NCI-H1048 (cell line): ENCODE results near the gene HOXC6.
"Not testable (repeated sequence)": the region's sequence is repeated elsewhere in the genome, so short reads cannot be mapped to it uniquely, and the experiment has no call there.

Experiments
- DNase-seq: peaks from one replicate; lab custom pipeline; 2025; lab: John Stamatoyannopoulos, UW

HOXC6 gene

DNA sequence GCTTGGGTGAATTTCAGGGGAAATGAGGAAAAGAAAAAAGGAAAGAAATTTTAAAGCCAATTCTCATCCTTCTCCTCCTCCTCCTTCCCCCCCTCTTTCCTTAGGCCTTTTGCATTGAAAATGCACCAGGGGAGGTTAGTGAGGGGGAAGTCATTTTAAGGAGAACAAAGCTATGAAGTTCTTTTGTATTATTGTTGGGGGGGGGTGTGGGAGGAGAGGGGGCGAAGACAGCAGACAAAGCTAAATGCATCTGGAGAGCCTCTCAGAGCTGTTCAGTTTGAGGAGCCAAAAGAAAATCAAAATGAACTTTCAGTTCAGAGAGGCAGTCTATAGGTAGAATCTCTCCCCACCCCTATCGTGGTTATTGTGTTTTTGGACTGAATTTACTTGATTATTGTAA lies 27.3 kb downstream of the HOXC6 start:
- no peak for DNase-seq

DNA sequence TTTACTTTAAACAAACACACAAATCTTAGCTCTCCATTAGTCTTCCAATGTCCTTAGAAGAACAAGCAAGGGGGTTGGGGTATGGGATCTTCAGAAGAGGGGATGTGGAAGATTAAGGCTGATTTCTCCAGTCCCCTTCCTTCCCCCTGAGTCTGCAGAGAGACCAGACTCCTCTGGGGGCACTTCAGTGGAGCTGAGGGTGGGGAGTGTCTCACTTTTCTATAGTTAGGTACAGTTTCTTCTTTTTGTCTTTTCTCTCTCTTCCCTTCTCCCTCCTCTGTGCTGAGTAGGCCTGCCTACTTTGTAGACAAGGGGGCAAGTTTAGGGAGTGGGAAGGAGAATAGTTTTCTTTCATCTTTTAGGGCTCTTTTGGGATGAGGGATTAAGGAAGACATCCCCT lies 27.9 kb downstream of the HOXC6 start:
- no peak for DNase-seq

DNA sequence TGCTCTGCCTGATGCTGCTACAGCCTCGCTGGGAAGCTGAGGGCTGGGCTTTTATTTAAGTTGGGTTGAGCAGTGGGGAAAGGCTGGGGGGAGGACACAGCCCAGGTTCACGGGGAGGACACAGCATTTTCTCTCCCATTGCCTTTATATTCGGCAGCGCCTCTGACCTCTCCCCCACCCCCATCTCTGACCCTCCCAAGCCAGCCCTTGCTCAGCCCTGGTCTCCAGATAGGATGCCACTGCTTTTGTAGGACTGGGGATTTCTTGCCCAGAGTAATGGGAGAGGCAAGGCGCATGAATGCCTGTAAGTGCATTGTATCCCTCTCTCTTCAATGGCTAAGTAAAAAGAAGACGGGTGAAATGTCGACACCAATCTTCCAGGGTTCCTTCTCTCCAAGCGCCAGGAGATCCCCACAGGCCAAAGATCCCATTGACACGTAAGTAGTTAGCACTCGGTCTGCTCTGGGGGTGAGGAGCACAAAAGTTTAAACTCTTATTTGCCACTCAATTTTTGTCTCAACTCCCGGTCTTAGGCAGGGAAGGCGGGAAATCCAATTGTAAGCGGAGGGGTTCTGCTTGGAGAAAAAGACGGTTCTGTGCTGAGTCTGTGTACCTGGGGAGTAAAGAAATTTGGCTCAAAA lies 30.0 kb downstream of the HOXC6 start:
- DNase-seq = no peak

DNA sequence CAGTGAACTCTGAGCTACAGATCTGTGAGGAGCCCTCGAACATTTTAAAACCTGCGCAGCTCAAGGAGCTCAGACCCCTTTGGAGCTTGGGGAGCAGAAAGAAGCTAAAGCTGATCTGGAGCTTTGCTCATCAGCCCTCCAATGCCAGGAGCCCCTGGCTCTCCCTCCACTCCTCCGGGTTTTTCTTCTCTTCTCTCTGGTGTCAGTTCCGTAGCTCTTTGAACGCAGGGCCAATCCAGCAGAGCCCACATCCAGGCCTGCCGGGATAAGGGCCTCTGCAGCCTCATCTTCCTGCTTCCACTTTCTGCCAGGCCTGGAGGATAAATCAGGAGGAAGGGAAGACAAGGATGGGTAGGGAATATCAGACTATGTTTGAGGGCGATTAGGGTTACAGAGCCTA lies 31.4 kb downstream of the HOXC6 start:
- no peak for DNase-seq

DNA sequence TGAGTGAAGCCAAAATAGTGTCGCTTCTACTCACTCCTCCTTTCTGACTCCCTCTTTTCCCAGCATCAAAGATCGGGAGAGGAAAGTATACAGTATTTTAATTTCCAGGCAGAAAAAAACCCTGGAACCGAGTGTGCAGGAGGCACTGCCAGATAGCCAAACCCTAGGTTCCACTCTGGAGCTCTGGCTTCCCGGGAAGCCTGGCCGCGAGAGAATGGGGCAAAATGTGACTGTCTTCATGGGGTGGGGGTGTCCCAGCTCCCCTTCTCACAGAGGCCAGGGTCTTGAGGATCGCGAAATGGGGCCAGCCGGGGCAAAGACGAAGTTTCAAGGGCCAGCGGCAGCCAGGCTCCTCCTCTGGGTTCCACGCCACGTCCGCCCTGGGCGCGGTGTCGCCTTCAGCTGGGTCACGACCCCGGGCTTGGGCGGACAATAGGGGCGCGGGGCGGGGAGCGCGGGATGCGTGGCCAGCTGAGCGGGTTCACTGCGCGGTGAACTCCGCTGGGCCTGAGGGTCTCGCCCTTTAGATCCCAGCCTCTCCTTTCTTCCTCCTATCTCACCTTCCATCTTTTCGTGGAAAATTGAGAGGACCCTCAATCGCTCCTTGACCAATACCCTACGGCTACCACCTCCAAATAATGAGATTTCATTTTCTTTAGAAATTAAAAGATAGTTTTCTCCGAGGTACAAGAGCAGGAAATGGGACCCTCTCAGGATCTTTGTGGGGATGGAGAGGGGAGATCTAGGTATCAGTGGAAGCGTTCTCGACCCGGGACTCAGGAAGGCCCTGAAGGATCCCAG lies 32.1 kb downstream of the HOXC6 start:
- no peak for DNase-seq

DNA sequence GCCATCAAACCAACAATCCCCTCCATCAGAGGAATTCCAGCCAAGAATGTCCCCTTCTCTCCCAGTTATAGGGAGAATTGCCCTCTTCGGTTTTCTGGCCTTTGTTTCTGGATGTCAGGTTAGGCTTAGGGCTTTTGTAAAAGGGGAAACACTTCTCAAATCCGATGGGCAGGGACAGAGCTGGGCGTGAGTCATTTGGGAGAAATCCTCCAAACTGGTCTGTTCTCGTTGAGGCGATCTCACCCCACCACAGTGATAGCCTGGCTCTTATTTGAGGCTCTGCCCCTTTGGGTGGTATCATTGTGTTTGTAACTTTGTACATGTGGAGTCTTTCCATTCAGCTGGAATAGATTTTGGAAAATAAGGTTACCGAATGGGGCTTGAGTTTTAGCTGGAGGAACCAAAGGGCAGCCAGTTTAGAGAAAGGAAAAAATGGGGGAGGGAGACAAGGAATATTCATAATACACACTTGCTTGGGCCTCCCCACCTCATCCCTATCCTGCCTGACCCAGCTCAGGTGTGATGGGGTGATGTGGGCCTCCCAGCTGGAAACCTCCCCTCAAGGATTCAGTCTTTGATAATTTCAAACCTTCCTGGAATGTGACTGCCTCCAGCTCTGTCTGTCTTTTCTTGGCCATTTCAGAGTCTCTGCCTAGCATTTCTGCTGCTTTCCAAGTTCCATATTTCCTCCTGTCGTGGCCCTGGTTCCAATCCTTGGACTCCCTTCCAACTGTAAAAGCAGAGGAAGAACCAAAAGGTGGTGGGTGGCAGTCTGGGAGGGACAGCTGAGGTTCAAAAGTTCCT lies 32.9 kb downstream of the HOXC6 start:
- DNase-seq = no peak

DNA sequence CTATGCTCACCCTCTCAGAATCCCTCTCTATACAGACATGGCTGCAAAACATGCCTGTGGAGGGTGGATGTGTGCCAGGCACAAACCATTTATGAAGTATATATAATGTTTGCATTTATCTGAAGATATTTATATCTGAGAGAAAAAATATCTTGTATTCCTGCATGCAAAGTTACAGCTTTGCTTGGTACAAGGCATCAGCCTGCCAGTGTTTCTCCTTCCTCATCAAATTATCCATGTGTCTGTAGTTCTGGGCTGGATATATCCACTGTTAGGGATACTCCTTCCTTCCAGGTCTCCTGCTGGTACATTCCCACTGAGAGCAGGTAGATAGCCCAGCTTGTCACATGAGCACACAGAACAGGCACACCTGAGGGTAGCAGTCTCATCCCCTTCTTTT lies 37.4 kb downstream of the HOXC6 start:
- DNase-seq = no peak

DNA sequence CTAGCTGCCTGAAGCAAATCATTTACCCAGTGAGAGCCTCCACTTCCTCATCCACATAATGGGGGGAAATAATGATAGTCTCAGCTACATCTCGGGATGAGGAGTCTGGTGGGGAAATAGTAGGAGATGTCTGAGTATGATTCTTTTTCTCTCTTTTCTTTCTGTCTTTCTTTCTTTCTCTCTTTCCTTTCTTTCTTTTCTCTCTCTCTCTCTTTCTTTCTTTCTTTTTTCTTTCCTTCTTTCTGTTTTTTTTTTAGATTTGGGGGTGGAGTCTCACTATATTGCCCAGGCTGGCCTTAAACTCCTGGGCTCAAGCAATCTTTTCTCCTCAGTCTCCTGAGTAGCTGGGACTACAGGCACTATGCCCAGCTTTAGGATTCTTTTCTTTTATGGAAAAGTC lies 38.2 kb downstream of the HOXC6 start:
- no peak for DNase-seq

DNA sequence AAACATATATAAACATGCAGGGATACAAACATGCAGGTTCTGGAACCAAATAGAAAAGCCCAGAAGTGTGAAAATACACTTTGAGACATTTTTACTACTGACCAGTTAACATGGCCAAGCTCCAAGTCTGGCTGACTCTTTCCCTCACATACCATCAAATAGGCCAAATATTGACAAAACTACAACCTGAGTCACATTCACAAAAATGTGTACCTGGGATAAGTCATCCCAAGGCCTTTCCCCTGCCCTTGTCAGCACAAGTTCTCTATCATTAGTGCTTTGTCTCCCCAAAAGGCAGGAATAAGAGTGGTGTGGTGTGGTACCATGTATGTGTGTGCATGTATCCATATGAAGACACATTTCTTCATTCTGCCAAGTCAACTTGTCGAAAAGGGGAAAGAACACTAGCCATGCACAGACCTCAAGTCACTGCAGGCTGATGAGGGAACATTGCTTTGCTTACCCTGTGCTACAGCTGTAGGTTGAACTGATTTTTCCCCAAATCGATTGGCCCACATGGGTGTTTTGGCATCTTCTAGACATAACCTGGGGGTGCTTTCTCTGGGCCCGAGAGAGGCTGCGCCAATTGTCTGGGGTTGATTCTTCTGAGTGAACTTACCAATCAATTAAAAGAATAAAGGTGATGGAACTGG lies 40.3 kb downstream of the HOXC6 start:
- DNase-seq = no peak

DNA sequence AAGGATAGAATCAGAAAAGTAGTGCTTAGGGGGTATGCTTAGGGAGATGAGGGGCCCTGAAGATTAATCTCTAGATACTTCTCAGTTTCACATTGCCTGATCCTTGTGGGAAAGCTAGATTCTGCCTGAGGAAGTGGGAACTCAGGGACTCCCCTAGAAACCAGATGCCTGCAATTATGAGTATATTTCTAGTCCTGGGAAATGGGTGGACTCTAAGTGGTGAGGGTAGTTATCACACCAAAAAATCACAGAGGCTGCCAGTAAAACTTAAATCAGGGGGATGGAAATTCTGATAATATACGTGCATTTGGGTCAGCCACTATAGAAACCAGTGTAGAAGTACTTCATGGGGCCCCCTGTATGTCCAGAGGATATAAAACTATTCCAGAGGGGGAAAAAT lies 43.7 kb downstream of the HOXC6 start:
- DNase-seq = no peak

DNA sequence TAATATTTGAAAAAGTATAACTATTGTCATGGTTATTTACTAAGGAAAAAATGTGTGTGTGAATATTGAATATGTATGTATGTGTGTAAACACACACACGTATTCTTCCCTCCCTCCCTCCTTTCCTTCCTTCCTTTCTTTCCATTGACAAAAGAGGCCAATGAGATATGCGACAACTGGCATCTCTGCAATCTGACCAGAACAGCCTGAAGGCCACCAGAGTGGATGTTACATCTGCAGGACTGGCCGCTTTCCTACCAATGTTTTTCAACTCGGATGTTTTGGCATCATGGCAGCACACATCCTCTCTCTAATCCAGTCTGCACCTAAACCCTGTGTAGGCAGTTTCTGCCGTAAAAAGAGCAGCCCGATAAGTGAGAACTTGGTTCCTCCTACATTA lies 46.1 kb downstream of the HOXC6 start:
- DNase-seq = no peak

DNA sequence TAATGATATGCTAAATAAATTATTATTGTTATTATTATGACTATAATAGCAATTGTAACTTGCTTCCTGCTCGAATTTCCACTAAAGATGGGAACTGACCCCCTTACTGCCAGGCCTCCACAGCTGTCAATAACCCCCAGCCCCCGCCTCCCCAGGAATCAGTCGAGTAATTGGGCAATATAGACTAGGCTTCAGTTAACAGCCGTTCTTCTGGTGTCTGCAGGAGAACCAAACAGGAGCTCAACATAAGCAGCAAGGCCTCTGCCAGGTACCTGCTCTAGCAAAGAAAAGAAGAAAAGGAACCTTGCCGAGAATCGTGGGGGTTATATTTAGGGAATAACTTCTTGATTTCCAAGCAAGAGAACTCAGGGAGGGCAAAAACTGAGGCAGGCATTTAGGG lies 47.2 kb downstream of the HOXC6 start:
- no peak for DNase-seq

DNA sequence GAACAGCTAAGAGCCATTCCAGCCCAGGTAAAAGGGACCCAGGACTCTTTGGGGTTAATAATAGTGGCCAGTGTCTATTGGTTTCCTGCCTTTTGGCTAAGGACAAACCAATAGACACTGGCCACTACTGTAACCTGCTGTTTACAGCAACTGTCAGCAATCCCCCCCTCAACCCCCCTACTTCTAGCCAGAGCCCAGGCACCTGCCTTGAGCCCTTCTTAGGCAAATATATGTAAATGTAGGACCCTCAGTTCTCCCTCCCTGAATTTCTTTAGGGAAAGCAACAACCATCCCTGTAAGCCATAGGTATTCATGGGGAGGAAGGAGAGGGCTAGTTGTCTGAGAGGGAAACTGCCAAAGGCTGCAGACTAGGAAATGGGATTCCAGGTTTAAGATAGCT lies 47.7 kb downstream of the HOXC6 start:
- no peak for DNase-seq

DNA sequence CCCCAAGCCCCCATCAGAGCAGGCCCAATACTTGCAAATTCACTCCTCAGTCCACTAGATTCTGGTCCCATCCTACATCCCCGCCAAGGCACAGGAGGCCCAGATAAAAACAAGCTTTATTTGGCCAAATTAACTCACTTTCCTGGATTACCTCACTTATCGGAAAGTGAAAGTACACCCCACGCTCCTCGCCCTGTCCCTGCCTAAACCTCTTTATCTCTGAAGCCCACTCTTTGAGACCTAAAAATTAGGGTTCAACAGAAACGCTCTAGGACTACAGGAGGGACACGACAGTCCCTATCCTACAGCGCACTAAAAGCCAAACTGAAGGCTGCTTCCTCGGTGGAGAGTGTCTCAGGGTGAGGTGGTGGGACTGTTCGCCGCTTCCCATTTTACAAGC lies 49.6 kb downstream of the HOXC6 start:
- DNase-seq = not testable (repeated sequence)

DNA sequence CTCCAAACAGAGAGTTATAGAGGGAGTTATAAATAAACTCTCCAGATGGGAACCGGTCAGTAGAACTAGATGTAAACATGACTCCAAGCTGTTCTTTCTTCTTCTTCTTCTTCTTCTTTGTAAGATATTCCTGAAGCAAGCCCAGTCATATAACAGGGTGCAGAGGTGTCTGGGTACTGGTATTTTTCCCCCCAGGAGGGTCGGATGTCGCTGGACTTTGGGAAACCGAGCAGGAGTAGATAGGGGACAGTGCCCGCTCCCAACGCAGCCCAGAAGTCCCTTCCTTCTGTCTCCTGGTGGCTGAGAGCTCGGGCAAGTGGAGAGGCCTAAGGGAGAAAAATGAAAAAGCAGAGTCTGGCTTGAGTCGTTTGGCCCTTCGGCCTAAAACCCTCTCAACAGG lies 50.9 kb downstream of the HOXC6 start:
- DNase-seq = not testable (repeated sequence)
